ENCODE measurements around the gene RNF44. TPM values are rescaled to one million over a fixed set of nuclear protein-coding genes. Genes with fewer than 3 reads are reported as not detected.

RNF44 gene
- total RNA-seq, 3 donors from 2014 or later, result 6.9 to 17.1 (median 15.4) TPM

- no peaks in the 10 kb centered on the region for H3K36me3 ChIP-seq
- H3K27ac ChIP-seq, result no peak overlapping the region
- H3K4me3 ChIP-seq, result no peak overlapping the region
- no peak for TF ChIP-seq POLR2A (IDR thresholded peaks at IDR 0.05)
- no peak for TF ChIP-seq CTCF (IDR thresholded peaks at IDR 0.05)
- TF ChIP-seq POLR2AphosphoS5 (IDR thresholded peaks at IDR 0.05), result no peak
- H3K27me3 ChIP-seq, result no peaks in the 10 kb centered on the region
- no peaks in the 10 kb centered on the region for H3K9me3 ChIP-seq
- intact Hi-C loops (cut with DNase I; ENCODE audit: low total_unique reads), result no loop called here
- no peak for DNase-seq (ENCODE audit: low spot score in 2 of 2)
- no peaks in the 10 kb centered on the region for H3K4me1 ChIP-seq
These were observed 21.8 kb downstream of the RNF44 start for GRCh38 chr5:176515396-176515795.

GRCh38 chr5:176514244-176514950, 22.8 kb downstream of the RNF44 start:
- TF ChIP-seq POLR2AphosphoS5 (IDR thresholded peaks at IDR 0.05) (no peak), POLR2A (IDR thresholded peaks at IDR 0.05) (no peak), CTCF (IDR thresholded peaks at IDR 0.05) (no peak)
- H3K9me3 ChIP-seq, result no peaks in the 10 kb centered on the region
- DNase-seq (ENCODE audit: low spot score in 2 of 2), result no peak
- no peaks in the 10 kb centered on the region for H3K27me3 ChIP-seq
- H3K4me3 ChIP-seq, result no peak overlapping the region
- H3K4me1 ChIP-seq, result no peaks in the 10 kb centered on the region
- no peak overlapping the region for H3K27ac ChIP-seq
- intact Hi-C loops (cut with DNase I; ENCODE audit: low total_unique reads), result no loop called here
- no peaks in the 10 kb centered on the region for H3K36me3 ChIP-seq

GRCh38 chr5:176513788-176514187, 23.4 kb downstream of the RNF44 start:
- TF ChIP-seq POLR2AphosphoS5 (IDR thresholded peaks at IDR 0.05) (no peak), POLR2A (IDR thresholded peaks at IDR 0.05) (no peak)
- Histone ChIP-seq H3K4me1 (no peaks in the 10 kb centered on the region), H3K27ac (no peak overlapping the region), H3K36me3 (no peaks in the 10 kb centered on the region), H3K4me3 (no peak overlapping the region), H3K27me3 (no peaks in the 10 kb centered on the region), H3K9me3 (no peaks in the 10 kb centered on the region)
- no peak for DNase-seq (ENCODE audit: low spot score in 2 of 2)
- intact Hi-C loops (cut with DNase I; ENCODE audit: low total_unique reads), result no loop called here

- TF ChIP-seq POLR2AphosphoS5 (IDR thresholded peaks at IDR 0.05) (no peak), POLR2A (IDR thresholded peaks at IDR 0.05) (no peak), CTCF (IDR thresholded peaks at IDR 0.05) (no peak)
- no peaks in the 10 kb centered on the region for H3K36me3 ChIP-seq
These were observed 28.6 kb downstream of the RNF44 start for GRCh38 chr5:176508603-176509002.

GRCh38 chr5:176507911-176508310, 29.3 kb downstream of the RNF44 start:
- Histone ChIP-seq H3K36me3 (no peaks in the 10 kb centered on the region), H3K4me1 (no peaks in the 10 kb centered on the region), H3K9me3 (no peaks in the 10 kb centered on the region), H3K4me3 (no peak overlapping the region), H3K27me3 (no peaks in the 10 kb centered on the region), H3K27ac (no peak overlapping the region)
- no peak for DNase-seq (ENCODE audit: low spot score in 2 of 2)
- intact Hi-C loops (cut with DNase I; ENCODE audit: low total_unique reads), result no loop called here
- TF ChIP-seq CTCF (IDR thresholded peaks at IDR 0.05) (no peak), POLR2AphosphoS5 (IDR thresholded peaks at IDR 0.05) (no peak), POLR2A (IDR thresholded peaks at IDR 0.05) (no peak)

More at GRCh38 chr5:176508603-176509002, 28.6 kb downstream of the RNF44 start:
- Histone ChIP-seq H3K27me3 (no peaks in the 10 kb centered on the region), H3K27ac (no peak overlapping the region), H3K4me3 (no peak overlapping the region), H3K9me3 (no peaks in the 10 kb centered on the region), H3K4me1 (no peaks in the 10 kb centered on the region)
- DNase-seq (ENCODE audit: low spot score in 2 of 2), result no peak
- intact Hi-C loops (cut with DNase I; ENCODE audit: low total_unique reads), result no loop called here
